Activated T-helper 1 cell treated with Interleukin-2 at 50 U/mL for 16 hours (primary cell): Measurements from ENCODE around the gene ALS2.

Experiments
- DNase-seq: peaks from one replicate; pipeline ENCODE4 v3.0.0-alpha.2; 2020; ENCODE audit warnings: low read depth

Gene ALS2

DNA sequence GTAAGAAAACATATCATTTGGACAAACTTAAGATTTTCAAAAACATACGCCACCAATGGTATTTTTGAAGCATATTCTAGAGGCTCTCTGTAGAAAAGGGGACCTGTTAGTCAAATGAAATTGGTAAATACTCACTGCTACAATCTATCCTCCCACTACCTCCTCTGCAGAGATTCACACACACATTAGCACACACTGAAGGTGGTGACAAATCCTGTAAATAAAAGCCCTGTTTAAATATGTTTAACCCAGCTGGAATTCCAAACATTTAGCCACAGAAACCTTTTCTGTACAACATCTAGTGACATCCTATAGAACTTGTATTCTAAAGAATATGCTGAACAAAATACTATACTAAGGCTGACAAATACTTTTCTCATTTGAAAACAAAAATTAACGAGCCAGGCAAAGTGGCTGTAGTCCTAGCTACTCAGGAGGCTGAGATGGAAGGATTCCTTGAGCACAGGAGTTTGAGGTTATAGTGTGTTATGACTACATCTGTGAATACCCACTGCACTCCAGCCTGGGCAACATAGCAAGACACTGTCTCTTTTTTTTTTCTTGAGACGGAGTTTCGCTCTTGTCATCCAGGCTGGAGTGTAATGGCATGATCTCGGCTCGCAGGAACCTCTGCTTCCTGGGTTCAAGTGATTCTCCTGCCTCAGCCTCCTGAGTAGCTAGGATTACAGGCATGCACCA, 25.9 kb downstream of the ALS2 start:
- DNase-seq: no peak

DNA sequence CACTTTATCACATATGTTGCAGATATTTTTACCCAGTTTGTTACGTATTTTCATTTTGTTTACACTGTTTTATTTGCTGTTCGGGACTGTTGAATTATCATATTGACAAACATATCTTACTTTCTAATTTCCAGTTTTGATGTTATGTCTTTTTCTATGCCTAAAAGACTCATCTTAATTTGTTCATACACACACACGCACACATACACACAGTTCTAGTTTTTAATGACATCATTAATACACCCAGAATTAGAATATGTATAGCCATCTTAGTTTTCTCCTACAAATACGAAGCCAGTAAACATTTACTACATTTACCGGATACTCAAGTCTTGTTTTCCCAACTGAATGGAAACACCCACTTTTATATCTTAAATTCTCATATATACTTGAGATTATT, 29.2 kb downstream of the ALS2 start:
- no peak for DNase-seq

DNA sequence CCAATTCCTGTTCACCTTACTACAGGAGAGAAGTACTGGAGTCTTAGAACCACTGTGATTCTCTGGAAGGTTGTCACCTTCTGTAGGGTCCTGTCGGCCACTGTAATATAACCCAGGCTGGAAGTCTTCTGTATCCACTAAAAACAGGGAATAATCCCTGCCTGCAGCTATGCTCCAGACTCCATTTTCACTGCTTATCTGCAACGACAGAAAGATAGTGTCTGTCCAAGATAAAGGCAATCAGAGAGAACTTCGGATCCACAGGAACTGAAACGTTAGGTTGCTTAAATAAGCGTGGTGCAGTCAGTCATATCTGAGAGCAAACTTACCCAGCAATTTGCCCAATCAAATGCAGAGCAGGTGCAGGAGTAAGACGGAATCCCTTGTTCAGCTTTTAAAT, 34.2 kb downstream of the ALS2 start:
- DNase-seq: no peak

DNA sequence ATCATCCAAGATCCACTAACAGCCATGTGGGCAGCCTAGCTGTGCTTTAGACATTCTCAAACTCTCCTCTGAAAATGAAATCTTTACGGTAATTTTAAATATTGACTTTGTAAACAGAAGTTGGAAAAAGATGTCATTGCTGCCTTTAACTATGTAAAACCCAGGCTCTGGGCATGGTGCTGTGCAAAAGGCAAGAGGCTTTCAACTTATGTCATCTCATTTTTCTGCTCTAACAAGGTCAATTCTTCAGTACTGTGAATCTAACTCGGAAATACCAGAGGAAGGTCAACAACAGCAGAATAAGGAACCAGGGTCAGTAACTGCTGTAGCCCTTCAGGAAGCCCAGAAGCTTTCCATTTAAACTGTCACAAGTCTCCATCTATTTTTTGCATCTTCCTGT, 45.2 kb downstream of the ALS2 start:
- DNase-seq: no peak

DNA sequence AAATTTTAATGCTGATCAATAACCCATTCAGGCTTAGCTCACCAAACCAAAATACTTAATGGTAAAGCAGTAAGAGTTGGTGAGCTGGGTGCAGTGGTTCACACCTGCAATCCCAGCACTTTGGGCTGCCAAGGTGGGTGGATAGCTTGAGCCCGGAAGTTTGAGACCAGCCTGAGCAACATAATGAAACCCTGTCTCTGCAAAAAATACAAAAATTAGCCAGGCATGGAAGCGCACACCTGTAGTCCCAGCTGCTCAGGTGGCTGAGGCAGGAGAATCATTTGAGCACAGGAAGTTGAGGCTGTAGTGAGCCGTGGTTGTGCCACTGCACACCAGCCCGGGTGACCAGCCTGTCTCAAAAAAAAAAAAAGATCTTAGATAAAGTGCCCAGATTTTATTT, 46.6 kb downstream of the ALS2 start:
- DNase-seq: no peak

DNA sequence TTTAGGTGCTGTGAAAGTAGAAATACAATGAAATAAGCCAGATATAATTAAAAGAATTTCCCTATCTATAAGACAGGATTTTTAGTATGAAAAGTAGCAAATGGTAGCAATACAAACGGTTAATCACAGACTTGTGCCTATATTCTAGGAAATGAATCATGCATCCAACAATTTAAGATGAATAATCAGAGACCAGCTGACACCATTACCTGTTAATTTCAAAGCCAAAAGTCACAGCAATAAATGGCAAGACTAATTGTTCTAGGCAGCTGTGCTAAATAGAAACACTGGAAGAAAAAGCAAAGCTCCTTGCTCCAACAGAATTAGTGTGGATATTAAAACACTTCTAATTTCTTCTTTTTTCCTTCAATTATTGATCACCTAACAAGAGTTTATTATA, 47.2 kb downstream of the ALS2 start:
- no peak for DNase-seq

DNA sequence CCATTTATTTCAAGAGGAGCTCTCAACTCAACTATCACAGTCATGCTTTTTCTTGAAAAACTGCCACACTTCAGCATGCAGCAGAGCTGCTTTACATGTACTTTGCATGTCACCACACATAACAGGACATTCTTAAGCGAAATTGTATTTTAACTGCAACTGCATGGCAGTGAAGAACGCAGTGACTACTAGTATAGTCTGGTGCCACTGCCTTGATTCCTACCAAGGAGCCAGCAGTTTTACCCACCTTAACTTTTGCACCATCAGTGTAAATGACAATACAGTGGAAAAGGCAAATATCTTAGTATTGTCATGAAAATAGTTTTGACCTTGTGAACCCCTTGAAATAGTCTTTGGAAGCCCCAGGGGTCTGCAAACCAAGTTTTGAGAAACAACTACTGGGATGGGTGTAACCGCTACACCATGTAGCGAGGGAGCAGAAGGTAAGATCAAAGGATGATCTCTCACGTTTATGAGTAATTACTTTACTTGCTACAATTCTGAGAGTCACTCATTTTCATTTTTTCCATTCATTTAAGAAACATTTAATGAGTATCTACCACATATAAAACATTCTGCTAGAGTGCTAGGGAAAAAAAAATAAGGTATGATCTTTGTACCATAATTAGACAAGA, 50.0 kb downstream of the ALS2 start:
- DNase-seq: no peak

DNA sequence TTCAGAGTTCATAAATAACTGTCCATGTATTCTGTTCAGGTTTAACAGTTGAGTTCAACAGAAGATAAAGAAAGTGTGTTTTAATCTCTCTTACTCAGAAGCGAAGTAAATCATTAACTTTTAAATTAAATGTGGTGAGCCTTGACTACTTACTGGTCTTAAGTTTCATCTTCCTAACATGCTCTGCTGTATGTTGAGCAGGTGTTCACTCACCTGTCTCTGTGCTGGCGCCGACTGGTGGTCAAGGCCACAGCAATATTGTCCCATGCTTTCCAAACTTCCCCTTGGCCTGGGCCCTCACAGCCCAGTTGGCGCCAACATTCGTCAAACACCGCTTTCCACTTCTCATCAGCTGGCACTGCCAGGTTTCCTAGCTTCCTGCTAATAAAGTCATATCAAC, 65.3 kb downstream of the ALS2 start:
- no peak for DNase-seq

DNA sequence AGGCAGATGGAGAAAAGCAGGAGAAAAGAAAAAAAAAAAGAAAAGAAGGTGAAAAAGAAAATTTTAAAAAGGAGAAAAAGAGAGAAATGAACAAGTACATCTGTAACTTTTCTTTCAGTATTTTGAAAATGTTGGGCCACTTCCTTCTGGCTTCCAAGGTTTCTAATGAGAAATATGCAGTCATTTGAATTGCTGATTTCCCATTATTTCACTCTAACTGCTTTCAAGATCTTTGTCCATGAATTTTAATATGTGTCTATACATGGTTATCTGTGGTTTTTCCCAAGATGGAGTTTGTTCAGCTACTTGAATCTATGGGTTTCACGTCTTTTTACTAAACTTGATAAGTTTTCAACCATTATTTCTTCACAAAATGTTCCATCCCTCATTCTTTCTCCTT, 68.0 kb downstream of the ALS2 start:
- DNase-seq: no peak

DNA sequence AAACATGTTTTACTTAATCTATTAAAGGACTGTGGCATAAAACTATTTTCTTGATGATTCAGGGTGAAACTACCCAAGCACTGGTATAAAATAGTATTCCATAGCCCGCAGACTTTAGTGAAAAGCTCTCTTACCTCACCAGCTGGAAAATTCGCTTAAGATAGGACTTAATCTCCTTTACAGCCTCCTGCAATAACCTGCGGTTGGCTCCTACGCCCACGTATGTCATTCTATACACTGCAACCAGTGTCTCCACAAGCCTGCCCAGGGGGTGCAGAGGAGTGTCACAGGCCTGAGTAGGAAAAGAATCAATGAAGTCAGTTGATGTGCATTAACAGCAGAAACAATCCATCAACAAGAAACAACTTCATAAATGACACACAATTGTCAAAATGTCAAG, 71.0 kb downstream of the ALS2 start:
- no peak for DNase-seq

DNA sequence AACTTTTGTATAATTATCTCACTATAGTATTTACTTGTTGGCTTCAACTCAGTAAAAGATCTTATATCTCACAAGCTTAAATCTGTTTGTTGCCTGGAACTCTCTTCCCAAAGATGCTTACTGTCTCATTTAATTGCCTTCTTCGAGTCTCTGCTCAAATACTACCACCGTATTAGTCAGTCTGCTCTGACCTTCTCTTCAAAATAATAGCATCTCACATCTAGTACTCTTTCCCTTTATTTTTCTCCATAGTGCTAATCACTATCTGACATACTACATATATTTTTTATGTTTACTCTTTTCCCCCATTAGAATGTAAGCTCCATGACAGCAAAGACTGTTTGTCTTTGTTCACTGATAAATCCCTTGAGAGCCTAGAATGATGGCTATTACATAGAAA, 71.7 kb downstream of the ALS2 start:
- DNase-seq: no peak

DNA sequence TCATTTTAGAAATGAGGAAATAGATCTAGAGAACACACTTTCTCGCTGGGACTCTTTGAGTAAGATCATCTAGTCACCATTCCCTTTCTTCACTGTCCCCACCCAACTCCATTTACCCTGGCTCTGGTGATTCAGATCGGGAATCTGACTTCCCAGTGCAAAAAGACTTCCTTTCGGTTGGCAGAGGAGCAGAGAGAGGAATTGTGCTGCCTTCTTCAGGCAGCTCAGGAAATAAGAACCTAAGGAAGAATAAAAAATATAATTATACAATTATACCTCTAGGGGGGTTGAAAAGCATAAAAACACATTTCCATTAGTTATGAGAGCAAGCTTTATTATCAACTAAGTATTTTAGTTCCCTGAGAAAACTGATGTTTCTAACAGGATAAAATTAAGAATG, 73.0 kb downstream of the ALS2 start:
- no peak for DNase-seq

DNA sequence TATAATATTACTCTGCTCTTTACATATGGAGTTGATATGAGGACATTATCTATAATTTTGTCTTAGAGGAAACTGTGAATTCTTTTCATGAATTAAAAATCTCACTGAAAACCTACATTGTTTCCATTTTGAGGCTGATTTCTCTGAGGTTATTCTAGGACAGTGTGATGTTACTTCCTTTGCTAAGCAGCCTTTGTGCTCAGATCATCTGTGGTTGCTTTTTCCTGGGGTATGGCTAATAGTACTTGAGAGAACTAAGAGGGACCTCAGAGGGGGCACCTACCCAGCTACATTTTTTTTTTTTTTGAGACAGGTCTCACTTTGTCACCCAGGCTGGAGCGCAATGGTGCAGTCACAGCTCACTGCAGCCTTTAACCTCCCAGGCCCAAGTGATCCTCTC, 73.6 kb downstream of the ALS2 start:
- DNase-seq: no peak

DNA sequence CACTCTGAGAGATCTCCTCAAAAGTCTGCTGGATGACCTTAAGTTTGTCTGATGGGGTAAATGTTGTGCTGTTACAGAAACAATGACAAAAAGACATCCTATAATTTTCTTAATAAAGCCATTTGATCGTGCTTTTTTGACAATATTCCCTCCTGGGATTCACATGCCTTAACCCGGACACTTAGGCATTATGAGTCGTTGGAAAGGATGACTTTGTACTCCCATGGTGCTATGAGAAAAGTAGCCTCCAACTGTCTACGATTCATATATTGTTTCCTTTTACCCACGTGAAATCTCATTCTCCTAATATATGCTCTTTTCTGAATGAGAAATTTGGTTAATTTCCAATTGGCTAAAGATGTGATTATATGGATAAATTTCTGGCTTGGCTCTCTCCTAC, 76.2 kb downstream of the ALS2 start:
- DNase-seq: no peak

DNA sequence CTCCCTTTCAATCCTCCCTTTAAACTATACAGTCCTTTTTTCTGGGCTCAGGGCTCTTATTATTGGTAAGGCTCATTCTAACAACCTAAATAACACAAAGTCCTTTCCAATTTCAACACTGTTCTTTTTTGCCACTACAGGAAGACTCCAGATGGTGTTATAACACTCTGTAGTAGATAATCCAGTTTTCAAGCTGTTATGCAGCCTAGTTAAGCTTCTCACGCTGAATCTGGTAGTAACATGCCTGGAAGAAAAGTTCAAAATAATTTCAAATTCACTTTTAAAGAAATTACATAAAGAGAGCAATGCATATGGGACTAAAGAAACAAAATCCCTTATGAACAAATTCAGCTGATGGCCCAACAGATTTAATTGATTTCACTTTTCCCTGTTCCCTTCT, 79.1 kb downstream of the ALS2 start:
- no peak for DNase-seq

DNA sequence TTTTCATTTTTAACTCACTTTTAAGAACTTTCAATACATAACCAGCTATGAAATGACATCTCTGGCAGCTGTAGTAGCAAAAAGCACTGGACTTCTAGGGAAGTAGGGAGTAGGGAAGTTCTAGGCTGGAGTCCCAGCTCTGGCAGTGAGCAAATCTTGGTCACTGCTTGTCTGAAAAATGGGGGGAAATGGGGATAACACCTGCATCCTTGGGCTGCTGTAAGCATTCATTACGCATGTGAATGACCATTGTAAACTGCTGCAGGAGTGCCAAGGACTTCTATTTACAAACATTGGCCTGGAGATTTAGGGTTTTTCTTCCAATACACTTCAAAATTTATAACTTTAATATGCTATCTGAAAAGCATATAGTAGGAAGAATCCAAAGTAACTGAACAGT, 81.3 kb downstream of the ALS2 start:
- no peak for DNase-seq

DNA sequence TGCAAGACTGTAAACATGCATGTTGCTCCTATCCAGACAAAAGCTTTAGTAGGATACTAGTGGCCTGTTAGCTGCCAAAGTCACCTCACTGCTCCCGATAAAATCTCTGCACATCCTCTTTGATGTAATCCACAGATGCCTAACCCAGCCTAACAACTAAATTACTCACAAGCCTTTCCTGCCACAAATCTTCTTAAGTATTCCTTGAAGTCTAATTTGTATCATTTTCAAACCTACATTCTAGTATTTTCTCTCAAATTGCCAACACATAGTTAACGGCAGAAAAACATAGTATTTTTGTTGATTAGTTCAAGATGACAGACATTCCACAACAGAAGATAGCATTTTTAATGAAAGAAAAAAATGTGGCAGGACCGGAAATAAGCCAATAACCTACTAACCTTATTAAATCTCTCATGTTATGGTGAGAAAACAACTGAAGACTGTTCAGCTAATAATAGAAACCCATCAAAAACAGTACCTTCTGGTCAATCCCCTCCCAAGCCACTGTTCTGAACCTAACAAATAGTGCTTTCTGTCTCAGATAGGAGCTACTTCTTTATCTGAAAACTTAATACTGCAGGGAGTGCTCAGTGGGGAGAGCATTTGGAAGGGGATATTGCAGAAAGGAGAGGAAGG, 82.0 kb downstream of the ALS2 start, which contains the start of gene MPP4:
MPP4 (minus strand) TSS at position 57 of the 639 bp plus-strand sequence. CDS start 4,690 bp downstream, outside the sequence.
- no peak for DNase-seq

DNA sequence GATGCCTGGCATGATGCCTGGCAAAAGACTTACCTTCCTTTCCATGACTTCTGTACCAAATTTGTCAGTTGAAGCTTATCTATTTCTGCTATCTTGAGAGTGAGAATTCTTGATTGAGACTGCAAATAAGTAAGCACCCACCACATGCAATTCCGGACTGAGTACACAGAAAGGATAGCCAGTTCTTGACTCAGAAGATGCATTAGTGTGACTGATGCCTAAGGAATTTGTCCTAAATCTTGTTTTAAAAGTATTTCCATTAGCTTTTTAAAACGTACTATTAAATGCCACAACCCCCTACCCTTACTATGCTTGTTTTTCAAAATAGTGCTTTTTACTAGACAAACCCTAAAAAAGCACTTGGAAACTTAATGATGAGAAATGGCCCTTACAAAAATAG, 82.8 kb downstream of the ALS2 start:
- no peak for DNase-seq

DNA sequence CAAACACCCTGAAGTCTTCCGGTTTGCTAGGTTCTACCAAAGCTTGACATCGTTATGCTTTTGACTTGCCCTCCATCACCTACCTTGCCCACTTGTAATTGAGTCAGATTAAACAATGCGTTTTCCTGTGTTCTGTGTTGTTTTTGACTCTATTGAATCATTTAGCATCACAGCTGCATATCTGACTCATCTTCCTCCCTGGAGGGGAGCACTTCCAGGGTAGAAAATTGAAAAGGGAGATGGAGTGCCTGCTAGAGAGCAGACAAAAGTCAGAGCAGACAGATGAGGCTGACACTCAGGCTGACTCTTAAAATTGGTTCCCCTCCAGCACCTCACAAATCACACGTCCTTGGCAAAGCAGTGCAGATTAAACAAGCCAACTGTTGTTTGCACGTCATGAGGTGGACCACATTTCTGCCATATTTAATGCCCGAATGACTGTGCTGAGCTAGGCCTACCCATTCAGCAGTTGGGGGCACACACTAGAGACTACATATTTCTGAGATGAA, 84.5 kb downstream of the ALS2 start:
- no peak for DNase-seq

DNA sequence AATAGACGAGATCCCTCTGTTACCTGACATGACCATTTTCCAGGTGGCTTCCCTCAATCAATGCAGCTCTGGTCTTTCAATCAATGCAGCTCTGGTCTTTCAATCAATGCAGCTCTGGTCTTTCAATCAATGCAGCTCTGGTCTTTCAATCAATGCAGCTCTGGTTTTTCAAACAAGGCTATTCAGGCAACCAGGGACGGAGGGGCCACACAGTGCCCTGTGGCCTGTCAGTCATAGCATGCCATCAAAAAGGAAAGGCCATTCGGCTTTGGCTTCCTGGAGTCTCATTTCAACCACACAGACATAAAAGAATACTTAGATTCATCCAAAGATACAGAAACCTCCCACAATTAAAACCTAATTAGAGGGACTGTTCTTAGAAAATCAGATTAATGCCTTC, 95.6 kb downstream of the ALS2 start:
- DNase-seq: no peak

DNA sequence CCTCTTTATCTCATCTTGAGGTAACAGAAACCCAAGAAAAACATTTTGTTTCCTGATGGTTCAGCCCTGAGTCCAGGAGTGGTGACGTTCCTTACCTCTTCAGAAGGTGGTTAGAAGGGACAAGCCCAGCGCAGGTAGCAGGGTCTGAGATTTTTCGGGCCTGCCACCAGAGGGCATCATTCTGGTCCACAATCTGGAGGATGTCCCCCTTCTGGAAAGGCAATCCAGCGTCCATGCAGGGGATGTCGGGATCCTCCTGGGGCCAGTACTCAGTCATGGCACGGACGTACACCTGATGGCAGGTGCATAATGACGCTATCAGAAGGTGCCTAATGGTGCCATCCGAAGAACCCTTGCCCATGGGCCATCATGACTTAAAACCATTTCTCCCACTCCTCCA, 100.0 kb downstream of the ALS2 start:
- DNase-seq: no peak

DNA sequence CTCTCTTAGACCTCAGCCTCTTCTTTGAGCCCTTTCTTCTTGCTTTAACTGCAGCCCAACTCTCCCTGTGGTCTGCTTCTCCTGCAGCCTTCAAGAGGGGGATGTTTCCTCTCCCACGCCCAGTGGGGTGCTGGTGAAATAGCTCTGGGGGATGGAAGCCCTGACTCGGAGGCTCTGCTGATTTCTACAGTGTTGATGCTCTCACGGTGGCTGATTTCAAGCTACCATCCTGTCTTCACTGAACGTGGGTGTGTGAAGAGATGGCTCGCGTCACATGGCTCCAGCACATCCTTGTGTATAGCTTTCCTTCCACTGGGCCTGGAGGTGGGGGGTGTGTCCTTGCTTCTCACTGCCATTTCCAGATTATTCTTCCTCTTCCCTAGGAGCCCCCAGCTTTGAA, 102.3 kb downstream of the ALS2 start:
- no peak for DNase-seq

DNA sequence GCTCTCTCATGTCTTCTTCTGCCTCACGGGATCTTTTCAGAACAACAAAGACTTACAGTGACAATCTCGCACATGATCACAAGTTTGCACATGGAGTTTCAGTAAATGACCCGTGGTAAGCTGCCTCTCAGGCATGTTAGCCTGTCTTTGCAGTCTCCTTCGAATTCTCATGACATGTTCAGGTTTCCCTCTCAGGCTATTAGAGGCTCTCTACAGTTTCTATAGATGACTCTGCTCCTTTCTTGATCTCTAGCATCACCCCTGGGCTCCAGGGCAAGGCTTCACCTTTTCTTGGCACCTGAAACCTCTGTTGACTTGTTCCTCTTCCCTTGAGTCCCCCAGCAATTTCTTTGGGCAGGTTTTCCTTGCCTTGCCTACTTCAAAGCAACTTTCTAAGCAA, 105.3 kb downstream of the ALS2 start:
- DNase-seq: no peak
